GM19452 (cell line): ENCODE data around the gene ACSM3.
"Not testable (repeated sequence)": the region's sequence is repeated elsewhere in the genome, so short reads cannot be mapped to it uniquely, and the experiment has no call there.

ENCODE experiments used
- ATAC-seq: cut with Tn5 transposase; IDR thresholded peaks from one replicate; pipeline ENCODE4 v1.9.1; 2021; ENCODE audit not compliant: unreplicated experiment

The ACSM3 gene

DNA sequence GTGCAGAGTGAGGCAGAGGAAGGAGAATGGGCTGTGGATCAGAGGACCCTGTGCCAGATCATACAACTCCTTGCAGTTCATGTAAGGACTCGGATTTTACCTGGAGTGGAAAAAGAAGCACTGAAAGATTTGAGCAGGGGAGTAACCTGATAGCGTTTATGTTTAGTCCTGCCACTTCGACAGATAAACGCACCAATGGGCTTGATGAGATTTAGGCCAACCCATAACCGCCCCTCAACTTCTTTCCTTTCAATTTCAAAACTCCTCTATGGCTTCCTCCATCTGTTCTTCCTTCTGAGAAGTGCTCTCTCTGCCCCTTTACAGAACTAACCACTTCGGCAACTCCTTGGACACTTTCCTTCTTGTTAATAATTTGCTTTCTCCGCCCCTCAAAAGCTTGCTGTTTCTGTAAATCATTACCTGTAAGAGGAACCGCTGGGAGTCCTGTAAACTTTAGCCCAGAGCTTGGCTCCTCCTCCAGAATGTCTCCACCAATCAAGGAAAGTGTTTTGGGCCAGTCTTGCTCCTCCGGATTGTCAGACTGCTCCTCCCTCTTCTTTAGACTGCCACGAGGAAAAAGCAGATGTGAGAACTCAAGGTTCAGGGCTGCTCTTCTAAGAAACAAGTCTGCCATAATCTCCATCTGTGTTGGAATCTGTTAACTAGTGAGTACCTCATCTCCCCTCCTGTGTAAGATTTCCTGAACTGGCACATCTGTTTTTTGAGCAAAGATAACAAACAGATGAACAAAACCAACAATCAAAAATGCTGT, at the start of gene ACSM3:
ACSM3 (plus strand) TSS at position 554 of the 772 bp plus-strand sequence. CDS start 6,021 bp downstream, outside the sequence.
- ATAC-seq = peak; percentile 99

- not testable (repeated sequence) for ATAC-seq
These were observed 46.1 kb upstream of the ACSM3 start for GRCh38 chr16:20717718-20718117.

DNA sequence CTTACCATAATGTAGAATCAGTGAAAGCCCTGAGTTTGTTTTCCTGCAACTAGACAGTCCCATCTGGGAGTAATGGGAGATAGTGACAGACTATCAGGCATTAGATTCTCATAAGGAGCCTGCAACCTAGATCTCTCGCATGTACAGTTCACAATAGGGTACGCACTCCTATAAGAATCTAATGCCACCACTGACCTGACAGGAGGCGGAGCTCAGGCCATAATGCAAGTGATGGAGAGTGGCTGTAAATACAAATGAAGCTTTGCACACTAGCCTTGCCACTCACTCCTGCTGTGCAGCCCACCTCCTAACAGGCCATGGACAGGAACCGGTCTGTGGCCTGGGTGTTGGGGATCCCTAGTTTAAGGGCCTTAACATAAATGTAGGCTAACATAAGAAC, 43.6 kb upstream of the ACSM3 start:
- ATAC-seq = no peak

DNA sequence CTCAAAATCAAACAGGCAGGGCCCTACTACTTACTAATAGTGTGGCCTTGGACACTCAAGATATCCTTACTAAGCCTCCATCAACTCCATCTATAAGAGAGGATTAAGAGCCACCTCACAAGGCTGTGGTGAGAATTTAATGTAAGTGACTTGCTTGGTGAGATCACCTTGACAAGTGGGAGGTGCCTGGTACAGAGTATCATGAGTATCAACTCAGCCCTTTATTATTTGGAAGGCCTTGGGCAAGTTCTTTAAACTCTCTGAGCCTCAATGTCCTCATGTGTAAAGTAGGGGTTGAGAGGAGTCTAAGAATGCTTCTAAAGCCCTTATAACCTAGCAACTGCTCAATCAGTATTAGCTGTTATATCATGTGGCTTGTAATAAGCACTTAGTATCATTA, 37.2 kb upstream of the ACSM3 start:
- no peak for ATAC-seq

GRCh38 chr16:20727181-20727580, 36.6 kb upstream of the ACSM3 start:
- ATAC-seq = no peak

DNA sequence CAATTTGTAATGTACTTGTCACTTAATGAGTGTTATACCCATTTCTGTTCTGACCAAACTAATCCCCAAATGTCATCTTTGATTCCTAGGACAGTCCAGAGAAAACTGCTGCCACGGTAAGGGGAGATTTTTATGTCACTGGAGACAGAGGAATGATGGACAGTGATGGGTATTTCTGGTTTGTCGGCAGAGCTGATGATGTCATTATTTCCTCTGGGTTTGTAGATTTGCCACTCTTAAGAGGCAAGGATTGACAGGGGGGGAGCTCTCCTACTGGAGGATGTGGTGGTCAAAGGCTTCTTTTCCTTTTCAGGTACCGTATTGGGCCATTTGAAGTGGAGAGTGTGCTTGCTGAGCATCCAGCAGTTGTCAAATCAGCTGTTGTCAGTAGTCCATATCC, 34.7 kb upstream of the ACSM3 start:
- no peak for ATAC-seq

DNA sequence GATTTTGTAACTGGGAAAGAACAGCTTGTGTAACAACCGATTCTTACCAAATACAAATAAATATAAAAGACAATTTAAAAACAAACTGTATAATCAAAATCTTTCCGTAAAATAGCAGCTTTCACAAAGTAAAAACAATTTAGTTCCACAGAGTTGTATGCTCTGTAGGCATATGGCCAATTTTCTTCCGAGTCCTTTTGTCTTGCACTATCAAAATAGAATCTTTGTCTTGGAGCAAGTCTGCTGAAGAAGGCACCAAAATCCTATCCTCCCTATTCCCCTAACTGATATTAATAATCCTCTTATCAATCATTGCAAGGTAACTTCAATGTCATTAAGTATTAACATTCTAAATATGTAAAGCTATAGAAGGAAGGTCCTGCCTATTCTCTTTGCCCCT, 29.8 kb upstream of the ACSM3 start:
- ATAC-seq = no peak

DNA sequence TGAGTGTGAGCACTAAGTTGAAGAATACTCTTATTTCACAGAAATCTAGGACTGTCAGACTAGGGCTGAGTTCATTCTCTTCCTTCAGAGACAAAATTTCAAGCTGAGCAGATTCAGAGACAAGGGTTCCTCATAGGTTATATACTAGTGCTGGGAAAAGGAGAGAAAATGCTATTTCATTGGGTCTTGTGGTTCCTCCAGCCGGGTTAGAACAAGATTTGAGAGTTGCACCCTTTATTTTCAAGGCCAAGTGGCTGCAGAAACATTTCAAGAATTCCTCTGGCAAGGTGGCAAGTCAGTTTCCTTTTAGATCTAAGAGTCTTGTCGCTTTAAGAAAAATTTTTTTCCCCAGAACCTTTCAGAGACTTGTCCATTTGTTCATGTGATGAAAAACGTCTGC, 29.0 kb upstream of the ACSM3 start:
- ATAC-seq = no peak

GRCh38 chr16:20735490-20735889, 28.3 kb upstream of the ACSM3 start:
- ATAC-seq = no peak

- ATAC-seq = no peak
These were observed 23.6 kb upstream of the ACSM3 start for GRCh38 chr16:20740007-20740883.

- ATAC-seq = peak; percentile 81
These were observed 22.8 kb upstream of the ACSM3 start for GRCh38 chr16:20740901-20741521.

DNA sequence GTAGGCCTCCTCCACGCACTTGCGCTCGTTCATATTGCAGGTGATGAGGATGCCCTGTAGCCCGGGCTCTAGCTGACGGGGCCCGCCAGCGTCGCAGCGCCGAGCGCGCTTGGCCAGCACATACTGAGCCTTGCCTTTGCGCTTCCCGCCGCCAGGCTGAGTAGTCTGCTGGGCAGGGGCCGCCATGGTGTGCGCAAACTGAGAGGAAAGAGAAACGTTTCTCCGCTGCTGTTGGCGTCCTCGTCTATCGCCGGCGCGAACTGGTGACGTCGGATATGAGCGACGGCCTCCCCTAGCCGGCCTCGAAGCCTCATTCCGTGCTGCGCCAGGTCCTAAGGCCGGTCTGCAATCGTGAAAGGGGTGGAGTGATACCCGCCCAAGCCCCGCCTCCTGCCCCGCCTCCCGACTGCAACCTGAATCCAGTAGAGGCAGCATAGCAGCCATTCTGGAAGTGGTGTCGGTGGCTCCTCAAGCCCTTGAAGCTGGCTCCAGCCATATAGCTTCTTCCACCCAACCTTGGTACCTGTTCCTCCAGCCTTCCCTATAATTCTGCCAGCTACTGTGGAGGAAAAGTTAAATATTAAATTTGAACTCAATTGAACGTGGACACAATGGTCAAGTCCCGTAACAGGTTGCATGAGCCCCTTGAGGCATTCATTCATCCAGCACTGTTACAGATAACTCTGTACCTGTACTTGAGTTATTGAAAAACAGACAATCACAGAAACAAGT, 22.1 kb upstream of the ACSM3 start, which contains the start of gene THUMPD1:
THUMPD1 (minus strand) TSS at position 265 of the 732 bp plus-strand sequence; CDS start at position 186, 79 bp downstream.
- peak; percentile 76 for ATAC-seq

DNA sequence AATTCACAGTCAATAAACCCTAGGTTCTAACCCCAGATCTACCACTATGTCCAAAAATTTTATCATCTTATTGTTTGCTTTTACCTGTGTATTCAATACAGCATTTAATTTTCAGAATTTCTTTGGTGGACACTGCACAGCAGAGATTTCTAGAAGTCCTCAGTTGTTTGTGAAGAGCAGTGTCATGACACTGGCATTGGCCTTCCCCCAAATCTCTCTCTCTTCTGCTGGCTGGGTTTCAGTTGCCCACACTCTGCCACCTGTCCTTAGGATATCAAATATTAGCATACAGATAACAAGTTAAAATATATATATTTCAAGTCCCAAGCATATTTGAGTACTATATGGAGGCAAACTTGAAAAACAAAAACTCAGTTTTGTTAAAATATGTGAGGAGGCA, 20.2 kb upstream of the ACSM3 start:
- no peak for ATAC-seq

GRCh38 chr16:20744922-20745440, 18.8 kb upstream of the ACSM3 start:
- ATAC-seq = no peak

- ATAC-seq = no peak
These were observed 17.4 kb upstream of the ACSM3 start for GRCh38 chr16:20746461-20746860.

- ATAC-seq = no peak
These were observed 16.6 kb upstream of the ACSM3 start for GRCh38 chr16:20747030-20747816.

DNA sequence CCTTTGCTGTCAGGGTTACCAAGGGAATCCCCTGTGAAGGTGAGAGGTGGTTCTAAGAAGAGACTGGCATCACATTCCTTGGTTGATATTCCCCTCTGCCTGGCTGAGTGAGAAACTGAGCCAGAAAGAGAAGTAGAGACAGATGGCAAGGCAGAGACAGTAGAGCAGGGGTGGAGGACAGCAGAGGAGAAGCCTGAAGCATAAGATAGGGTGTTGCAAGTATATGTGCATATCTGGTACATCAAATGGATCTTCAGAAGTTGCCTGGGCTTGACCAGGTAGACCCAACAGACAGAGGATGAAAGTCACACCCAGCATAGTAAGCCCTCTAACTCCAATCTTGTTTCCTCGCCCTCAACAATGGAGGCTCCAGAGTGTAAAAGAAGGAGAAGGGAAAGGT, 14.3 kb upstream of the ACSM3 start:
- no peak for ATAC-seq

DNA sequence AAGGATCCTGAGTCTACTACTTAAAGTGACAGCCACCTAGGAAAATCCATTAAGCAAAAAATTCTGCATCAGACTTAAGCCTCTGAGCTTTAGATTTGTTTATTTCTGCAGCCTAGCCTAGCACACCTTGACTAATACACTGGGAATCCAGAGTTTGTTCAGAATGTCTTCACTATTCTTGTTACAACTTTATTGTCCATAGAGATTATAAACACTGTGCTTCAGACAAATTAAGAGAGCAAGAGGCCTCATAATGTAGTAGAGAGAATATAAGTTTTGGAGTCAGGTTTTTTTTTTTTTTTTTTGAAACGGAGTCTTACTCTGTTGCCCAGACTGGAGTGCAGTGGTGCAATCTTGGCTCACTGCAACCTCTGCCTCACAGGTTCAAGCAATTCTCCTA, 13.3 kb upstream of the ACSM3 start:
- no peak for ATAC-seq

GRCh38 chr16:20753727-20754126, 10.1 kb upstream of the ACSM3 start:
- ATAC-seq = no peak

DNA sequence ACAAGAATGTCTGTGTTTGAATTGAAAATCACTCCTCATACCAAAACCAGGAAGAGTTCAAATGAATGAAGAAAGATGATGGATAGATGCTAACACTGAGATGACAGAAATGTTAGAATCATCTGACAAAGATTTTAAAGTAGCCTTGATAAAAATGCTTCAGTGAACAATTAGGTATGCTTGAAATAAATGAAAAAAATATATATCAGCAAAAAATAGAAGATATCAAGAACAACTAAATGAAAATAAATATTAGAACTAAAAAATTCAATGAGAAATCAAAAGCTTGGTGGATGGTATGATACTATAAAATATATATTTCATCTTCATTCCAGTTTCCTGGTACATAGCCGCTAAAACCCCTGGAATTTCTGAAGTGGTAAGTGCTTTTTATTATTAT, 8.6 kb upstream of the ACSM3 start:
- no peak for ATAC-seq
